Thoracic aorta (tissue), 2 donors: ENCODE results near the gene RER1. TPM values are rescaled to one million over a fixed set of nuclear protein-coding genes. Genes with fewer than 3 reads are reported as not detected.

Experiments
- ATAC-seq: fragments of 150-250 bp; one replicate; pipeline ENCODE4 v1.8.0; 2017; ENCODE audit warnings: low read depth; ENCODE audit not compliant: insufficient number of reproducible peaks, low FRiP score
- DNase-seq: peaks from one replicate; pipeline ENCODE4 v3.0.0-alpha.2; 2020; ENCODE audit warnings: low spot score
- H3K27ac ChIP-seq, 2 donors: fragments of 200-600 bp; sonication (generic); 1 replicate in 1 of 2; 2 replicates in 1 of 2; pipeline ENCODE4 v1.5.1; 2016; ENCODE audit warnings: mild to moderate bottlenecking in 2 of 2, moderate library complexity in 2 of 2
- H3K27me3 ChIP-seq: fragments of 200-600 bp; sonication (generic); replicated peaks from 2 replicates; pipeline ENCODE4 v1.6.0; 2016; ENCODE audit warnings: mild to moderate bottlenecking; ENCODE audit not compliant: insufficient read depth
- H3K36me3 ChIP-seq: fragments of 200-600 bp; sonication (generic); one replicate; pipeline ENCODE4 v1.5.1; 2016
- H3K4me1 ChIP-seq, 2 donors: fragments of 200-600 bp; sonication (generic); 1 replicate in 1 of 2; 2 replicates in 1 of 2; pipeline versions ENCODE4 v1.5.1 to v1.6.0; 2016; ENCODE audit warnings: low read depth in 2 of 2, mild to moderate bottlenecking in 1 of 2; ENCODE audit not compliant: control insufficient read depth in 1 of 2
- H3K4me3 ChIP-seq: fragments of 200-600 bp; sonication (generic); 2 replicates; pipeline ENCODE4 v1.5.1; 2016; ENCODE audit warnings: mild to moderate bottlenecking
- H3K9me3 ChIP-seq: fragments of 200-600 bp; sonication (generic); 2 replicates; pipeline ENCODE4 v1.5.1; 2016
- CTCF ChIP-seq: fragments of 200-600 bp; sonication (generic); IDR thresholded peaks from one replicate; pipeline ENCODE4 v1.5.1; 2019; ENCODE audit warnings: antibody characterized with exemption
- total RNA-seq, 2 donors: library from RNA; depleted of rRNA; stranded (reverse); fragments of >200 nt; gene quantifications; one replicate each; pipeline versions ENCODE4 v1.1.0 to v1.2.3, GENCODE V29; 2016

The RER1 gene
- total RNA-seq, 2 donors from 2014 or later = 68.6 to 76.3 TPM

- no peaks in the 10 kb centered on the region for H3K9me3 ChIP-seq
- no peaks in the 10 kb centered on the region for H3K36me3 ChIP-seq
- TF ChIP-seq CTCF = no peak
- H3K27me3 ChIP-seq = no peaks in the 10 kb centered on the region
- no peak for DNase-seq
- H3K4me3 ChIP-seq = no peak overlapping the region
- H3K27ac ChIP-seq = no peak overlapping the region
- no peaks in the 10 kb centered on the region for H3K4me1 ChIP-seq
- no peak for ATAC-seq
Measured at GRCh38 chr1:2441746-2442145, 50.1 kb downstream of the RER1 start.

- no peak for DNase-seq
- Histone ChIP-seq H3K4me3 (no peak overlapping the region), H3K9me3 (no peaks in the 10 kb centered on the region), H3K4me1 (no peaks in the 10 kb centered on the region), H3K27ac (no peak overlapping the region), H3K27me3 (no peaks in the 10 kb centered on the region), H3K36me3 (no peaks in the 10 kb centered on the region)
- no peak for ATAC-seq
- TF ChIP-seq CTCF = no peak
Measured at GRCh38 chr1:2442661-2443060, 51.0 kb downstream of the RER1 start.

- Histone ChIP-seq H3K27ac (no peak overlapping the region), H3K36me3 (no peaks in the 10 kb centered on the region), H3K4me1 (no peaks in the 10 kb centered on the region), H3K27me3 (no peaks in the 10 kb centered on the region), H3K9me3 (no peaks in the 10 kb centered on the region), H3K4me3 (no peak overlapping the region)
- ATAC-seq = no peak
- DNase-seq = no peak
- no peak for TF ChIP-seq CTCF
Measured at GRCh38 chr1:2443277-2444137, 51.9 kb downstream of the RER1 start.

- ATAC-seq = no peak
Measured at GRCh38 chr1:2444138-2444591, 52.5 kb downstream of the RER1 start.

More at GRCh38 chr1:2444138-2444591, 52.5 kb downstream of the RER1 start:
- DNase-seq = no peak
- no peak overlapping the region for H3K27ac ChIP-seq
- no peaks in the 10 kb centered on the region for H3K4me1 ChIP-seq
- TF ChIP-seq CTCF = no peak
- no peaks in the 10 kb centered on the region for H3K27me3 ChIP-seq
- H3K4me3 ChIP-seq = no peak overlapping the region
- no peaks in the 10 kb centered on the region for H3K36me3 ChIP-seq
- H3K9me3 ChIP-seq = no peaks in the 10 kb centered on the region
